ENCODE data around the gene KIF16B.

- TF ChIP-seq, protein P1, sequence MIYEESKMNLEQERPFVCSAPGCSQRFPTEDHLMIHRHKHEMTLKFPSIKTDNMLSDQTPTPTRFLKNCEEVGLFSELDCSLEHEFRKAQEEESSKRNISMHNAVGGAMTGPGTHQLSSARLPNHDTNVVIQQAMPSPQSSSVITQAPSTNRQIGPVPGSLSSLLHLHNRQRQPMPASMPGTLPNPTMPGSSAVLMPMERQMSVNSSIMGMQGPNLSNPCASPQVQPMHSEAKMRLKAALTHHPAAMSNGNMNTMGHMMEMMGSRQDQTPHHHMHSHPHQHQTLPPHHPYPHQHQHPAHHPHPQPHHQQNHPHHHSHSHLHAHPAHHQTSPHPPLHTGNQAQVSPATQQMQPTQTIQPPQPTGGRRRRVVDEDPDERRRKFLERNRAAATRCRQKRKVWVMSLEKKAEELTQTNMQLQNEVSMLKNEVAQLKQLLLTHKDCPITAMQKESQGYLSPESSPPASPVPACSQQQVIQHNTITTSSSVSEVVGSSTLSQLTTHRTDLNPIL (CRISPR knock-in tag; IDR thresholded peaks at IDR 0.05; ENCODE audit: low read depth), result no peak
- TF ChIP-seq ZFP30 (CRISPR knock-in tag; IDR thresholded peaks at IDR 0.05) (no peak), PATZ1 (CRISPR knock-in tag; IDR thresholded peaks at IDR 0.05; ENCODE audit: borderline replicate concordance) (no peak), ZC3H10 (CRISPR knock-in tag; IDR thresholded peaks at IDR 0.05) (no peak), CSDC2 (CRISPR knock-in tag; IDR thresholded peaks at IDR 0.05) (no peak), TSHZ2 (CRISPR knock-in tag; IDR thresholded peaks at IDR 0.05) (no peak), BACH2 (CRISPR knock-in tag; IDR thresholded peaks at IDR 0.05; ENCODE audit: borderline replicate concordance) (no peak), ZNF565 (CRISPR knock-in tag; conservative IDR thresholded peaks at IDR 0.05; ENCODE audit: low read depth) (no peak), ARNTL (CRISPR knock-in tag; IDR thresholded peaks at IDR 0.05; ENCODE audit: borderline replicate concordance, low read depth) (no peak)
Measured at GRCh38 chr20:16501301-16501700, 71.9 kb downstream of the KIF16B start.

Data from SK-N-SH treated with all-trans-retinoic acid at 6 μM for 48 hours (cell line).